ENCODE data around the gene RPS16. TPM values are rescaled to one million over a fixed set of nuclear protein-coding genes. Genes with fewer than 3 reads are reported as not detected.
A peak's percentile ranks its signal among the peaks of the same experiment; 100 is the strongest.
"Not testable (repeated sequence)": the region's sequence is repeated elsewhere in the genome, so short reads cannot be mapped to it uniquely, and the experiment has no call there.

The RPS16 gene
- 2,362 and 2,974 TPM in 2 replicates for total RNA-seq

DNA sequence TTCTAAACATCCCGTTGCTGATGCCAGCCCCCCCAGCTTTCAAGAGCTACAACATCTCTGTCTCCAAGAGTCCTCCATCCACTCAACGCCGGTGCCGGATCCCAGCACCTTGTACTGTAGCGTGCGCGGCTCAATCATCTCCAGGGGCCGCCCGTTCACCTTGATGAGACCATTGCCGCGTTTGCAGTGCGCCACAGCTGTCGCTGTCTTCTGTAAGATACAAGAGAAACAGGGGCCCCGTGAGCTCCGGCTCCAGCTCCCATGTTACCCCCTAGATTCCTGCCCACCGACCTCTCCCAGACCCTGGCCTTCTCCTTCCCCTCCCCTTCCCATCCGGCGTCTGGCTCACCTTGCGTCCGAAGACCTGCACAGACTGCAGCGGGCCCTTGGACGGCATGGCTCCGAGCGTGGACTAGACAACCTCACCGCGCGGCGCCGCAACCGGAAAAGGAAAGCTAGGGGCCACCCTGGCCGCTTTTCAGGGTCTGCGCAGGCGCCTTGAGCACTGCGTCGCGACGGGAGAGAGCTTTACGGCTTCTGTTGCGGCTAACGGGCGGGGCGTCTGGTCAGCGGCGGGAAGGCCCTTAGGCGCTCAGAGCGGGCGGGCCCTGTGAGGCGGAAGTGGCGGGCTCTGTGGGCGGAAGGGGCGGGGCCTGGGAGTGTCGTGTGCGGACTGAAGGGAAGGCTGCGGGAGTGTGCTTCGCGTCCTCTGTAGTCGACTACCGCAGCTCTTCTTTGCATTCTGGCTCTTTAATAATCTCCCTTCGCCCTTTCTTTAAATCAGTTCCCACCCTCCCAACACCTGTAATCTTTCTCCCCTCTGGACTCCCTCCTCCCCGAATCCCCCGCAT is at the start of gene RPS16:
Gene RPS16, minus strand, starts transcription at position 451 of the 851 bp plus-strand sequence. Its CDS starts 54 bp downstream, at position 397.
- no peak for DNase-seq (ENCODE audit: low read depth)
- TF ChIP-seq, protein P1, sequence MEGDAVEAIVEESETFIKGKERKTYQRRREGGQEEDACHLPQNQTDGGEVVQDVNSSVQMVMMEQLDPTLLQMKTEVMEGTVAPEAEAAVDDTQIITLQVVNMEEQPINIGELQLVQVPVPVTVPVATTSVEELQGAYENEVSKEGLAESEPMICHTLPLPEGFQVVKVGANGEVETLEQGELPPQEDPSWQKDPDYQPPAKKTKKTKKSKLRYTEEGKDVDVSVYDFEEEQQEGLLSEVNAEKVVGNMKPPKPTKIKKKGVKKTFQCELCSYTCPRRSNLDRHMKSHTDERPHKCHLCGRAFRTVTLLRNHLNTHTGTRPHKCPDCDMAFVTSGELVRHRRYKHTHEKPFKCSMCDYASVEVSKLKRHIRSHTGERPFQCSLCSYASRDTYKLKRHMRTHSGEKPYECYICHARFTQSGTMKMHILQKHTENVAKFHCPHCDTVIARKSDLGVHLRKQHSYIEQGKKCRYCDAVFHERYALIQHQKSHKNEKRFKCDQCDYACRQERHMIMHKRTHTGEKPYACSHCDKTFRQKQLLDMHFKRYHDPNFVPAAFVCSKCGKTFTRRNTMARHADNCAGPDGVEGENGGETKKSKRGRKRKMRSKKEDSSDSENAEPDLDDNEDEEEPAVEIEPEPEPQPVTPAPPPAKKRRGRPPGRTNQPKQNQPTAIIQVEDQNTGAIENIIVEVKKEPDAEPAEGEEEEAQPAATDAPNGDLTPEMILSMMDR (conservative IDR thresholded peaks at IDR 0.05; ENCODE audit: low read depth, low read length) = no peak
- H3K4me3 ChIP-seq (ENCODE audit: low read depth, low read length) = peak within 1 kb of the TSS; percentile 74

DNA sequence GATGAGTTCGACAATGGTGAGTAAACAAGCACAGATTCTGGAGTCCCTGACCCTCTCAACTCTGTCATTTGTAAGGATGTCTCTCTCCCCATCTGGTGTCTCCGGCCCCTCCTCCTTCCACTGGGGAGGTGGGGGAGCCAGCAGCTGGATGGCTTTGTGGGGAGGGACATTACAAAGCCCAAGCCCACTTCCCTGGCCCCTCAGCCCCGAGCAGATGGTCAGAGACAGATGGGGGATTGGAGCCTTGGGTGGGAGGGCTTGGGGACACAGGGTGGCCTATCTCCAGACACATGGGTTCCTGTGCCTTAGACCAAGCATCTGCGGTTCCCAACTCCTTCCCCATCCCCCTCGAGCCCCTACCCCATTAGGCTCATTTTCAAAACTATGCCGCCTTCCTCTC is 47.4 kb upstream of the RPS16 start:
- DNase-seq (ENCODE audit: low read depth) = no peak
- TF ChIP-seq, protein P1 (conservative IDR thresholded peaks at IDR 0.05; ENCODE audit: low read depth, low read length) = no peak
- H3K4me3 ChIP-seq (ENCODE audit: low read depth, low read length) = no peak overlapping the region

DNA sequence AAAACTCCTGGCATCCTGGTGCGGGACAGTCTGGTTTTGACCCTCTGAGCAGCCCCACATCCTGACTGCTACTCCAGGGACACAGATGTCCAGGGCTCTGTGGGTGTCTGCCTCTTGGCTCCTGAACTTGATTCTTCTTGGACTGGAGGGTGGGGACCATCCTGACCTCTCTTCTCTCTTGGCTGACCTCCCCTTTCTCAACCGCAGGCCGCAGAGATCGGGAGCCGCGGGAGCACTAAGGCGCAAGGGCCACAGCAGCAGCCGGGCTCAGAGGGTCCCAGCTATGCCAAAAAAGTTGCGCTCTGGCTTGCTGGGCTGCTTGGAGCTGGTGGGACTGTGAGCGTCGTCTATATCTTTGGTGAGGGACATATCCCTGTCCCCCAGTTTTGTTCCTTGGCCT is 45.9 kb upstream of the RPS16 start:
- DNase-seq (ENCODE audit: low read depth) = no peak
- peak overlapping the region; percentile 75 for H3K4me3 ChIP-seq (ENCODE audit: low read depth, low read length)
- TF ChIP-seq, protein P1 (conservative IDR thresholded peaks at IDR 0.05; ENCODE audit: low read depth, low read length) = no peak

DNA sequence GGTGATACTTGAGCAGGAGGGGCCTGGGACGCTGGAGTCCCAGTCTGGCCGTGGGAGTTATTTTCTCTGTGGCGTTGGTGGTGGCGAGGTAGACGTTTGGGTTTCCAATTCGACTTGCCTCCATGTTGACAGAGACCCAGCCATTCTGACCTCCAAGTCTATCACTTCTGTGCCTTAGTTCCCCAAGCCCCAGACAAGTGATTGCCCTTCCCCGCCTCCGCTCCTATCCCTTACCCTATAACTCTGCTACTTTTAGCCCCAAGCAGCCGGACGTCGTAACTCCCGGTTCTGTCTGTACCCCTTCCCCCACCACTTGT is 45.4 kb upstream of the RPS16 start:
- no peak for DNase-seq (ENCODE audit: low read depth)
- peak overlapping the region; percentile 75 for H3K4me3 ChIP-seq (ENCODE audit: low read depth, low read length)
- TF ChIP-seq, protein P1 (conservative IDR thresholded peaks at IDR 0.05; ENCODE audit: low read depth, low read length) = no peak

DNA sequence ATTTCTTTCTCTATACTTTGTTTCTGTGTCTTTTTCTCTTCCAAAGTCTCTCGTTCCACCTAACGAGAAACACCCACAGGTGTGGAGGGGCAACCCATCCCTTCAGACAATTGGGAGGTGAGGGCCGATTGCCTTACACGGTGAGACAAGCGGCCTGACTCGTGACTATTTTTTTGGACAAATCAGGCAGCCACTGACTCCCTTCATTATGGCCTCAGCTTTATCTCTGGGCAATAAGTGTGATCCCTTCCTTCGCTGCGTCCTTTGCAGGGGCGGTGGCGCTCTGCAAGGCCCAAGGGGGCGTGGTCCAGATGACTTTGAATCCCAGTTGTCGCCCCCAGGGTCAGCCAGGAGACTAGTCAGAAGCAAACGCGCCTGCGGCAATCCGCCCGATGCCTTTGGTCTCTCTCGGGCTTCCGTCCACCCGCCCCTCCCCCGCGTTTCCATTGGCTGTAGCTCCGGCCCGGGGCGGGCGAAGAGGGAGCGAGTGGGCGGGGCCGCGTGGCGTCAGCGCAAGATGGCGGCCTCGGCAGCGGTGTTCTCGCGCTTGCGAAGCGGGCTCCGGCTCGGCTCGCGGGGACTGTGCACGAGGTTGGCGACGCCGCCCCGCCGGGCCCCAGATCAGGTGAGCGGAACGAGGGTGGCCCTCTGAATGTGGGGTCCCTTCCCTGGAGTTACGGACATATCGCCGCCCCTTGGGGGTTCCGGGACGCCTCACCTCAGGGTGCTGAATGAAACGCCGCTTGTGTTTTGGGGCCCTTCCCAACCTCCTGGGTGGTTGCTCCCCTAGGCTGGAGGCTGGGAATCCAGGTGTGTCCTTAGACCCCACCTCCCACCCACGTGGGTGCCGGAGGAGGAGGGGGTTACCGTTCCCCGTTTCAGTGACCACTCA is 44.8 kb upstream of the RPS16 start, which contains the start of gene TIMM50:
Gene TIMM50, plus strand, starts transcription at position 502 of the 892 bp plus-strand sequence. Its CDS starts 16 bp downstream, at position 518.
- TF ChIP-seq, protein P1 (conservative IDR thresholded peaks at IDR 0.05; ENCODE audit: low read depth, low read length) = no peak
- DNase-seq (ENCODE audit: low read depth) = peak; percentile 30
- H3K4me3 ChIP-seq (ENCODE audit: low read depth, low read length) = peak within 1 kb of the TSS; percentile 75

DNA sequence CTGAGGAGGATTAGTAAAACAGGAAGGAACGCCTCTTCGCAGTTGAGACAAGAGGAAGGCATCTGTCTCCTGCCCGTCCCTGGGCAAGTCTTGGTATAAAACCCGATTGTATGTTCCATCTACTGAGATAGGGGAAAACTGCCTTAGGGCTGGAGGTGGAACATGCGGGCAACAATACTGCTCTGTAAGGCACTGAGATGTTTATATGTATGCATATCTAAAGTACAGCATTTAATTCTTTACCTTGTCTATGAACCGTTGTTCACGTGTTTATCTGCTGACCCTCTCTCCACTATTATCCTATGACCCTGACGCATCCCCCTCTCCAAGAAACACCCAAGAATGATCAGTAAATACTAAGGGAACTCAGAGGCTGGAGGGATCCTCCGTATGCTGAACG is 44.2 kb upstream of the RPS16 start:
- TF ChIP-seq, protein P1 (conservative IDR thresholded peaks at IDR 0.05; ENCODE audit: low read depth, low read length) = no peak
- DNase-seq (ENCODE audit: low read depth) = no peak
- peak overlapping the region; percentile 75 for H3K4me3 ChIP-seq (ENCODE audit: low read depth, low read length)

DNA sequence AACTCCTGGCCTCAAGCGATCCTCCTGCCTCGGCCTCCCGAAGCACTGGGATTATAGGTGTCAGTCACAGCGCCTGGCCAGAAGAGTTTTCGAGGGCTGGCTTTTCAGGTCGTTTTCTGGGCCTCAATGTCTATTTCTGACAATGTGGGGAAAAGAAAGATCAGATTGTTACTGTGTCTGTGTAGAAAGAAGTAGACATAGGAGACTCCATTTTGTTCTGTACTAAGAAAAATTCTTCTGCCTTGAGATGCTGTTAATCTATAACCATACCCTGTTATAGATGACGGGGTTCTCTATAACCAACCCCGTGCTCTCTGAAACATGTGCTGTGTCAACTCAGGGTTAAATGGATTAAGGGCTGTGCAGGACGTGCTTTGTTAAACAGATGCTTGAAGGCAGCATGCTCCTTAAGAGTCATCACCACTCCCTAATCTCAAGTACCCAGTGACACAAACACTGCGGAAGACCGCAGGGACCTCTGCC is 43.6 kb upstream of the RPS16 start:
- not testable (repeated sequence) for H3K4me3 ChIP-seq (ENCODE audit: low read depth, low read length); DNase-seq (ENCODE audit: low read depth)

Data from epithelial cell of proximal tubule (primary cell).